ENCODE data around the gene USP31. TPM values are rescaled to one million over a fixed set of nuclear protein-coding genes. Genes with fewer than 3 reads are reported as not detected.

Gene USP31
- total and polyA plus RNA-seq, 2 of the 13 experiments (the other 11 are each of a cell fraction or from before 2014, with no cell fraction given) = 22.5 to 23.3 TPM

GRCh38 chr16:23148513-23149266 is 562 bp downstream of the USP31 start (continued):
- TF ChIP-seq ZBTB7B (CRISPR knock-in tag; IDR thresholded peaks at IDR 0.05) (peak; percentile 75), FOXK1 (CRISPR knock-in tag; IDR thresholded peaks at IDR 0.05; ENCODE audit: borderline replicate concordance, low read depth) (peak; percentile 44; the same call in 1 of the 2 replicates), ZNF30 (CRISPR knock-in tag; IDR thresholded peaks at IDR 0.05) (no peak), IRF9 (CRISPR knock-in tag; IDR thresholded peaks at IDR 0.05; ENCODE audit: borderline replicate concordance) (peak; percentile 93; the same call in 1 of the 2 replicates), POLR2G (IDR thresholded peaks at IDR 0.05; ENCODE audit: low read depth, low read length) (peak; percentile 64), ZNF543 (CRISPR knock-in tag; IDR thresholded peaks at IDR 0.05) (peak; percentile 32; the same call in 1 of the 2 replicates), ARNTL (CRISPR knock-in tag; IDR thresholded peaks at IDR 0.05) (0 out of 2 replicates have a peak, but pooled peaks have one; percentile 31), CTCF (CRISPR knock-in tag; IDR thresholded peaks at IDR 0.05) (no peak), CBX1 (IDR thresholded peaks at IDR 0.05; ENCODE audit: low read depth) (peak; percentile 59), LRRFIP1 (CRISPR knock-in tag; conservative IDR thresholded peaks at IDR 0.05) (no peak), MXD3 (CRISPR knock-in tag; IDR thresholded peaks at IDR 0.05) (peak; percentile 90; the same call in 1 of the 2 replicates), RNF219 (CRISPR knock-in tag; IDR thresholded peaks at IDR 0.05) (no peak), SYNCRIP (IDR thresholded peaks at IDR 0.05; ENCODE audit: insufficient read depth, low read depth, low read length) (no peak), ETS1 (CRISPR knock-in tag; IDR thresholded peaks at IDR 0.05) (0 out of 2 replicates have a peak, but pooled peaks have one; percentile 55), TEAD3 (CRISPR knock-in tag; optimal IDR thresholded peaks at IDR 0.05; ENCODE audit: borderline replicate concordance) (peak; percentile 10), SIN3A (IDR thresholded peaks at IDR 0.05; ENCODE audit: borderline replicate concordance, low read depth, low read length) (0 out of 2 replicates have a peak, but pooled peaks have one; percentile 43), HNRNPK (IDR thresholded peaks at IDR 0.05; ENCODE audit: low read depth, low read length, poor library complexity, severe bottlenecking) (peak; percentile 51)

Measured in HepG2 (cell line).